Measurements from ENCODE around the gene ACAN. TPM values are rescaled to one million over a fixed set of nuclear protein-coding genes. Genes with fewer than 3 reads are reported as not detected.

The ACAN gene
- total and polyA plus RNA-seq, 2 of the 8 experiments (the other 6 are each of a cell fraction or from before 2014, with no cell fraction given): 0.71 to 0.73 TPM

GRCh38 chr15:88904624-88905327 is 101.5 kb downstream of the ACAN start:
- Histone ChIP-seq H2AFZ (ENCODE audit: low read length) (no peak overlapping the region), H3K79me1 (ENCODE audit: low read depth, low read length) (peaks cover 33% of the 10 kb centered on the region), H2BK5ac (ENCODE audit: low read depth, low read length) (no peak overlapping the region; the same call in 1 of the 2 replicates), H3K56ac (replicated peaks; ENCODE audit: insufficient read length, low read depth, low read length) (no peak overlapping the region), H3K79me2 (ENCODE audit: control insufficient read depth in 1 of 2, insufficient read depth in 2 of 2, low read length in 2 of 2) (peaks cover 3 to 61% of the 10 kb centered on the region in 2 experiments; a peak in 3 of 4 replicates), H2BK120ac (replicated peaks; ENCODE audit: low read depth, low read length) (no peak overlapping the region), H3K27ac (ENCODE audit: low read depth, low read length) (no peak overlapping the region), H4K5ac (ENCODE audit: insufficient read length, low read depth, low read length) (no peak overlapping the region), H3K4me1 (replicated peaks in 1 of 4; ENCODE audit: control insufficient read depth in 3 of 4, insufficient read depth in 4 of 4, low read length in 3 of 4) (peaks cover 2 to 32% (median 16%) of the 10 kb centered on the region in 4 experiments), H2BK20ac (ENCODE audit: low read length) (no peak overlapping the region), H3K9ac (replicated peaks in 1 of 4; ENCODE audit: extremely low read depth in 1 of 4, low read depth in 3 of 4, low read length in 3 of 4) (no peak overlapping the region), H3K9me3 (ENCODE audit: insufficient read depth in 2 of 2, low read depth in 1 of 2, low read length in 1 of 2) (no peaks in the 10 kb centered on the region), H4K91ac (replicated peaks; ENCODE audit: insufficient read length, low read length) (no peak overlapping the region), H3K36me3 (ENCODE audit: control insufficient read depth in 2 of 4, insufficient read depth in 4 of 4, low read length in 3 of 4) (peaks cover 69 to 97% (median 92%) of the 10 kb centered on the region in 4 experiments), H4K20me1 (replicated peaks in 1 of 2; ENCODE audit: control insufficient read depth in 1 of 2, insufficient read depth in 2 of 2, low read length in 2 of 2) (peaks cover 44 to 61% of the 10 kb centered on the region in 2 experiments), H3K4me3 (ENCODE audit: extremely low read depth in 1 of 4, insufficient read depth in 2 of 4, low read depth in 3 of 4, low read length in 4 of 4) (no peak overlapping the region), H3K14ac (ENCODE audit: insufficient read length) (no peak overlapping the region), H3K4me2 (ENCODE audit: insufficient read depth in 1 of 2, low read depth in 2 of 2, low read length in 2 of 2) (no peak overlapping the region), H3K23me2 (ENCODE audit: low read depth, low read length) (peaks cover 5% of the 10 kb centered on the region; the same call in 1 of the 2 replicates), H3K27me3 (replicated peaks in 1 of 4; ENCODE audit: control insufficient read depth in 3 of 4, extremely low read depth in 1 of 4, insufficient read depth in 3 of 4, low read length in 3 of 4) (no peaks in the 10 kb centered on the region), H4K8ac (ENCODE audit: extremely low read depth, insufficient read depth, low read length) (no peak overlapping the region), H3K23ac (ENCODE audit: insufficient read length) (no peak overlapping the region), H2AK5ac (ENCODE audit: low read depth, low read length) (no peak overlapping the region), H2BK15ac (ENCODE audit: low read length) (no peak overlapping the region), H3K18ac (ENCODE audit: extremely low read depth, low read length) (no peak overlapping the region; the same call in 1 of the 2 replicates), H3K4ac (replicated peaks; ENCODE audit: insufficient read length, low read depth, low read length) (no peak overlapping the region), H2BK12ac (ENCODE audit: low read depth, low read length) (0 out of 2 replicates have a peak overlapping the region, but pooled peaks have one; percentile 27)
- FAIRE-seq: peak; percentile 58
- POLR2A ChIA-PET (ENCODE audit: partially characterized antibody): interaction anchor here (0.8 to 27.2 kb wide), 17 partner anchors 9 to 146 kb away, joined by 3 to 607 read pairs (median 6); partner anchors contain the start of genes HAPLN3 and MFGE8
- WGBS, 2 experiments (ENCODE audit: extremely low coverage in 1 of 2, insufficient coverage in 1 of 2, insufficient read length in 1 of 2, insufficient replicate concordance in 2 of 2, low coverage in 1 of 2, low lambda C conversion rate in 2 of 2, missing lambda C conversion rate in 1 of 2): 63% methylated on average over 10 of the region's 10 CpGs; no CpG with 5 or more reads in 1 of the 2 experiments
- TF ChIP-seq POLR2A (IDR thresholded peaks at IDR 0.05; ENCODE audit: control extremely low read depth in 1 of 2, low read depth in 2 of 2, low read length in 2 of 2): no peak
- TF ChIP-seq ASH2L (IDR thresholded peaks at IDR 0.05; ENCODE audit: low read length): no peak
- TF ChIP-seq CBX8 (IDR thresholded peaks at IDR 0.05; ENCODE audit: borderline replicate concordance, low read depth, low read length): no peak
- 0 out of 4 replicates have a peak, but pooled peaks of 1 of the 2 experiments have one; percentile 37 for TF ChIP-seq SIN3A (conservative IDR thresholded peaks at IDR 0.05 in 1 of 2, IDR thresholded peaks at IDR 0.05 in 1 of 2; ENCODE audit: low read depth in 1 of 2, low read length in 2 of 2)
- peak; percentile 36; the same call in 1 of the 2 replicates for TF ChIP-seq POLR2AphosphoS5 (IDR thresholded peaks at IDR 0.05; ENCODE audit: low read depth, low read length)
- TF ChIP-seq TEAD4 (IDR thresholded peaks at IDR 0.05; ENCODE audit: low read depth, low read length): peak; percentile 7; the same call in 1 of the 2 replicates
- TF ChIP-seq, protein P1, sequence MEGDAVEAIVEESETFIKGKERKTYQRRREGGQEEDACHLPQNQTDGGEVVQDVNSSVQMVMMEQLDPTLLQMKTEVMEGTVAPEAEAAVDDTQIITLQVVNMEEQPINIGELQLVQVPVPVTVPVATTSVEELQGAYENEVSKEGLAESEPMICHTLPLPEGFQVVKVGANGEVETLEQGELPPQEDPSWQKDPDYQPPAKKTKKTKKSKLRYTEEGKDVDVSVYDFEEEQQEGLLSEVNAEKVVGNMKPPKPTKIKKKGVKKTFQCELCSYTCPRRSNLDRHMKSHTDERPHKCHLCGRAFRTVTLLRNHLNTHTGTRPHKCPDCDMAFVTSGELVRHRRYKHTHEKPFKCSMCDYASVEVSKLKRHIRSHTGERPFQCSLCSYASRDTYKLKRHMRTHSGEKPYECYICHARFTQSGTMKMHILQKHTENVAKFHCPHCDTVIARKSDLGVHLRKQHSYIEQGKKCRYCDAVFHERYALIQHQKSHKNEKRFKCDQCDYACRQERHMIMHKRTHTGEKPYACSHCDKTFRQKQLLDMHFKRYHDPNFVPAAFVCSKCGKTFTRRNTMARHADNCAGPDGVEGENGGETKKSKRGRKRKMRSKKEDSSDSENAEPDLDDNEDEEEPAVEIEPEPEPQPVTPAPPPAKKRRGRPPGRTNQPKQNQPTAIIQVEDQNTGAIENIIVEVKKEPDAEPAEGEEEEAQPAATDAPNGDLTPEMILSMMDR (IDR thresholded peaks at IDR 0.05; ENCODE audit: control extremely low read depth in 1 of 3, insufficient read depth in 1 of 3, low read depth in 1 of 3, low read length in 3 of 3): peak; percentile 87 to 99 (median 91)
- peak; percentile 92 to 94 for TF ChIP-seq RAD21 (IDR thresholded peaks at IDR 0.05 in 1 of 2, conservative IDR thresholded peaks at IDR 0.05 in 1 of 2; ENCODE audit: low read depth in 2 of 2, low read length in 2 of 2)
- CTCF ChIA-PET (ENCODE audit: partially characterized antibody): interaction anchor here (0.6 to 7.8 kb wide), 57 partner anchors 10 to 371 kb away, joined by 3 to 94 read pairs (median 4); partner anchors contain the start of genes ABHD2, FANCI, HAPLN3 and MFGE8
- peak in 1 of 2 experiments; percentile 94 for DNase-seq (ENCODE audit: low read depth in 1 of 2, low spot score in 2 of 2)
